DMS79 (cell line): ENCODE data around the gene KCNH1.

Source experiments
- DNase-seq: peaks from one replicate; lab custom pipeline; 2025; lab: John Stamatoyannopoulos, UW

Gene KCNH1

GRCh38 chr1:210754878-210755665 is 378.9 kb downstream of the KCNH1 start:
- DNase-seq = peak; percentile 83

- DNase-seq = no peak
Observed at GRCh38 chr1:210751911-210752310, 382.0 kb downstream of the KCNH1 start.

DNA sequence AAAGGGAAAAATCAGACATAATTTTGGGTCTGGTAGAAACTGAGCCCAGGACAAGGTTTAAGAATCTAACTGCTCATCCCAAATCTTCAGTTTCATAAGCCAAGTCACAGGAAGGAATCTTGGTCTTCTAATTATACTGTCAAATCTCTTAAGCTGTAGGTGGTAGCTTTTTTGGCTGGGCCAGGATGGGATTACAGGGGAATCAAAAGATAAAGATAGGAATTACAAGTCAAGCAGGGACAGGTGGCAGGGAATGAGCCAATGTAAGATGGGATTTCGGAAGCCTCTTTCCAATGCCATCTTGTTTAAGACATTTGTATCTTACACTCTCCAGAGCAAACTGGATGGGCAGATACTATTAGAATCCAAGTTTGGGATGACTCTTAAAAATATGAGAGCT is 383.5 kb downstream of the KCNH1 start:
- DNase-seq = no peak

DNA sequence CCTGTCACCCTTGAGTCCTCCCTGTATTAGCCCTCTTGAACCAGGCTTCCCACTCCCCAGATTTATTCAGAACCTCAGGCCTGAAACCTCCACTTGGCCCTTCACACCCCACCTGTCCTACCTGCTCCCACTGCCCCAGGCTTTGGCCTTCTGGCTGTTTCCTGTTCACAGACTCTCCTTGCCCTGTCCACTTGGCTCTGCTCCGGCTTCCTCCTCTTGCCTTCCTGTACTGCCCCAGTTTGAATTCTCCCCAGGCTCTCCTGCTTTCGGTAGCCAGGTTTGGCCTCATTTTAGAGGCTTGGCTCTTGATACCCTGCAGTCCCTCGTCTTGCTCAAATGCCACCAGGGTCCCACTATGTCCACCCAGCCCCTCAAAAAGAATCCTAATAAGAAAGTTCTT is 385.2 kb downstream of the KCNH1 start:
- no peak for DNase-seq

DNA sequence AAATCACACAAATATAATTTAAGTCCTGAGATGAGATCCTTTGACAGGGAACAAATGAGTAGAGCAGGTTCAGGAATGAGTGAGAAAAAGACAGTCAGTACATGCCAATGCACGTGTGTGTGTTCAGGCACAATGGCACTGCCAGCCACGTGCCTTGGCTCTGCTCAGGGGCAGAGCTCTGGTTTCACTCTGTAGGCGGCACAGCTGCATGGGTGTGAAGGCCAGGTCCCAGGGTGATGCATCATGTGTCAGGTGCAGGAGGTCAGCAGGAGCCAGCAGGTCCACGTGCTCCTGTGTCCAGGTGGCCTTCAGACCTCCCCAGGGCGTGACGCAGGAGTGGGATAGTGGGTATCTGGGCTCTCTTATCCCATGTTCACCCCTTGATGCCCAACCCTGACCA is 386.1 kb downstream of the KCNH1 start:
- no peak for DNase-seq

GRCh38 chr1:210747112-210747511 is 386.8 kb downstream of the KCNH1 start:
- DNase-seq = no peak

DNA sequence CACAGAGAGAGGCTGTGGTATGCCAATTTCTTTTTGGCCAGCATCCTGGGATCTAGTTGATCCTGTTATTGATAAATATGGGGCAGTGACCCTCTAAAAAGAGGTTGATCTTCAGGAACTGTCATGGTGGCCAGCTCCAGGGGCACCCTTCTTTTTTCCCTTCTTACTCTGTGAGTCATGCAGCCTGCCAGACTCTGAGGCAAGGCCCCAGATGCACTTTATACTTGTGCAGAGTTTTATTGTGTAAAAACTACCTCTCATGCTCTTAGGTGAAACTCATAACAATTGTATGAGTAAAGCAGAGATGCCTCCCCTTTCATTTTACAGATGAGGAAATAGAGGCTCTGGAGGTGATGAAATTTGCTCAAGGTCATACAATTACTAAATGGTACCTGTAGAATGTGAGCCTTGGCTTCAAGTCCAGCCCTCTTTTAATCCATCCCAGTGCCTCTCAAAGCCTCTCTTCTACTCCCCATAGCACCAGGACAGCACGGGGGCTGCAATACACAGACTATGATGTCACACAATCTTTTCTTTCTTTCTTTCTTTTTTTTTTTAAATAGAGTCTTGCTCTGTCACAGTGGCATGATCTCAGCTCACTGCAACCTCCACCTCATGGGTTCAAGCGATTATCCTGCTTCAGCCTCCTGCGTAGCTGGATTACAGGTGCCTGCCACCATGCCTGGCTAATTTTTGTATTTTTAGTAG is 387.8 kb downstream of the KCNH1 start:
- DNase-seq = no peak

DNA sequence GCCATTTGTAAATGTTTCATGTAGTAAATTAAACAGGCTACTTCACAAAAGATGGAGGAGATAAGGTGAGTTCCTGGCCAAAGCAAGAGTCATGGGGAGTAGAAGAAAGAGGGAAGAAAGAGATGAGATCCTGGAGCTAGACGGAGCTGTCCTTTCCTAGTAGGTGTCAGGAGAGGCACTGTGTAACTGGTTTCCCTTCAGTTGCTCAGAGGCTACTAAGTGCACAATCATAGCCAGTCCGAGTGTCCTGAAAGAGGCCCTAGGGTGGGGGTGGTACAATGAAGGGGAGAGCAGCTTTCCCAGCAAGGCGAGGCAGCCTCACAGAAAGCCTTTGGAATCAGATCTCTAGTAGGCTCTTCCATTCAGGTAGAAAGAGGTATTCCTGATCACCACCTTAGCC is 390.9 kb downstream of the KCNH1 start:
- no peak for DNase-seq

DNA sequence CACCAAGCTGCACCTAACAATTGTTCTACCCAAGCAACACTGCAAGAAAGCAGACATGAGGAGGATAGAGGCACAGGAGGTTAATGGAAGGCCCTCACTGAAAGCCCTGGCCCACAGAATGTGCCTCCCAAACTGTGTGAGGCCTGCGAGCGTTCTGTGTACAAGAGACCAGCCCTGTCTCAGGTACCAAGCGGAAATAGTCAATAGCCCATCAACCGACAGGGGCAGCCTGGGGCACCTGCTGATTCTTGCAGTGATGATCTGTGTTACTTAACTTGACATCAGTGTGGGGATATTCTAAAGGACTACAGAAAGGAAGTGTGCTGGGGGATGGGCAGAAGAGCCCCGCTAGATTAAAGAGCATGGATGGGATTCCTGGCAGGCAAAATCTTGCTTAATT is 392.4 kb downstream of the KCNH1 start:
- no peak for DNase-seq

DNA sequence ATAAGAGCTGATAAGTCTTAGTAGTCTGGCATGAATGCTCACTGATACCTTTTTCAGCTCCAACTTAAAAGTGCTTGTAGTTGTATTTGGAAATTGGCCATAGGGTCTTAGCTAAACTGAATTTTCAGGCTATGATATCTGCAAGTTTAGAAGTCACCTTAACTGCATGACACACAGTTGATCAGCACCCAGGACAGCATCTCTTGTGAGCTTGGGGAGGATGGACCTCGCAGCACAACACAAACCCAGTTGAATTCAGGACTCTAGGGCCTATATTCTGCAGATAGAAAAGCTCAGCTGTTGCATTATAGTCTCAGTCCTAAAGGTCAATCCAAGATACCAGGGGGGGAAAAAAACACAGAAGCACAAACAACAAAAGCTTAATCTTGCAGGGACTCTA is 394.3 kb downstream of the KCNH1 start:
- DNase-seq = no peak

DNA sequence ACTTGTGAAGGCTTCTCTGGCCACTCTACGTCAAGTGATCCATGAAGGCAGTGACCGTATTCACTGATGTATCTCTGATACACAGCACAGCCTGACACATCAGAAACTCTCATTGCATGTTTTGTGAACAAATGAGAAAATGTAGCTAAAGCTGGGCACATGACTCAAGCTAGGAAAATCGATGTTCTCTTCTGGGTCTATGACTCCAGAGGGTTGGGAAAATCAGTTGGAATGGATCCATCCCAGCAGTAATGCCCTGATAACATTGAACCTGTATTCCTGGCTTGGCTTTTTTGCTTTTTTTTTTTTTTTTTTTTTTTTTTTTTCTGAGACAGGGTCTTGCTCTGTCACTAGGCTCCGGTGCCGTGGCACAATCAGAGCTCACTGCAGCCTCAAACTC is 395.7 kb downstream of the KCNH1 start:
- DNase-seq = no peak

DNA sequence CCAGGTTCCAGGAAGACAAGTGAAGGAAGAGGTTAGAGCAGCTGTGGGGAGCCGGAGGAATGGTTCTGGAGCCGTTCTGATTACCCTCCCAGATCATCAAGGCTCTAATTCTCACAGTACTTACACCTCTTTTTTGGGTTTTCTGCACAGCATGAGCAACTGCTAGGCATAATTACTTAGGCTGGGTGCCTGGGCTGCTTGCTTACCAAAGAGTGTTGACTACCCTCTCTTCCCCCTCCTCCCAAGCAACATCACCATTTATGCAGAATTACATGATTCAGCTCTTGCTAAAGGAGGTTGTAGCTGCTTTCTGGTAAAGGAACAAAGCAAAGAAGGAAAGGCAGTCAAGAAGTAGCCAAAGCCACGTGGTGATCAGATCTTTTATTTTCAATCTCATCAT is 397.2 kb downstream of the KCNH1 start:
- no peak for DNase-seq

DNA sequence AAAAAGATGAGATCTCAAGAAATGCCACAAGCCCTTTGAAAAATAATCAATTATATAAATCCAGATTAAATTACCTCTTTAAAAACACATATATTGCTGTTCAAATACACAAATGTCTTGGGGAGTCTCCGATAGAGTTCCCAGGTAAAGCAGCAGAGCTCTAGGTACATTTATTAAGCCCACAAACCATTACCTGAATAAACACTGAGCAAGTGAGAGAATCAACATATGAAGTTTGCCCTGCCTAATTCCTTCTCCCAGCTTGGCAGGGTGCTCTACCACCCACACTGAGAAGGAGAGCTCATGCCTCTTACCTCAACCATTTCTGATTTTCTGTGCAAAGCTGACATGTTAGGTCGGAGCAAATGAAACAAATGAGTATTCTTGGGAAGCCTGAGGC is 402.4 kb downstream of the KCNH1 start:
- DNase-seq = no peak

- no peak for DNase-seq
Observed at GRCh38 chr1:210731193-210731592, 402.8 kb downstream of the KCNH1 start.

DNA sequence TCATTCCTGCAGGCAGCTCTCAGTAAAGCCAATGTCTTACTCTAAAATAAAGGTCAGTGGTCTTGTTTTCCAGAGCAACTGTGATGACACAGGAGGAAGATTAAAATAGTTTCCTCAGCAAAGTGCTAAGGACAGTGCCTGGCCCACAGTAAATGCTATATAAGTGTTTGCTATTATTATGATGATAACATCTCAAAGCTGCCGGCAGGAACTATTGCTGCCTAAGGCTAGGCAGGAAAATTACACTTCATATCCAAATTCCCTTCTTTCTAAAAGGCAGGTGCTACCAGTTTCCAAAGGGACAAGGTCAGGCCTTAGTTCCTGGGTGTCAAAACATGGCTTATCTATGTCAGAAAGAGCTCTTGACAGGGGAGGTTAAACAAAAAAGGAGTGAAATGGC is 403.9 kb downstream of the KCNH1 start:
- DNase-seq = no peak

- no peak for DNase-seq
Observed at GRCh38 chr1:210728437-210729149, 405.4 kb downstream of the KCNH1 start.

GRCh38 chr1:210727709-210728108 is 406.2 kb downstream of the KCNH1 start:
- no peak for DNase-seq

- no peak for DNase-seq
Observed at GRCh38 chr1:210726621-210727020, 407.3 kb downstream of the KCNH1 start.

DNA sequence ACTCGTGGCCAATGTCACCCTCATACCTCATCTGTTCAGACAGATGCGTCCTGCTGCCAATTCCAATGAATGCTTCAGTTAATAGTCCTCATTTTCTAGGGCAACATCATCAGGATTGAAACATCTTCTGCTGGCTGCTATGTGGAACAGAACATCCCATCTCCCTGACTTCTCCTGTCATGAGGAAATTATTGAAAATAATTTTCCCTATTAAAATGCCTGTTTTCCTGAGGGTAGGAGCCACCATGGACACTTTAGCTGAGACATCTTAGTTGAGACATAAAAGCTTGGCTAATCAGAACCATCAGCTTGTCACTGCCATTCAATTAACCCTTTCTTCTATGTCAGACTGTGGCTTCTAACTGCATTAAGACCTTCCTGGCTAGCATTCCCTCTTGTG is 409.2 kb downstream of the KCNH1 start:
- no peak for DNase-seq

DNA sequence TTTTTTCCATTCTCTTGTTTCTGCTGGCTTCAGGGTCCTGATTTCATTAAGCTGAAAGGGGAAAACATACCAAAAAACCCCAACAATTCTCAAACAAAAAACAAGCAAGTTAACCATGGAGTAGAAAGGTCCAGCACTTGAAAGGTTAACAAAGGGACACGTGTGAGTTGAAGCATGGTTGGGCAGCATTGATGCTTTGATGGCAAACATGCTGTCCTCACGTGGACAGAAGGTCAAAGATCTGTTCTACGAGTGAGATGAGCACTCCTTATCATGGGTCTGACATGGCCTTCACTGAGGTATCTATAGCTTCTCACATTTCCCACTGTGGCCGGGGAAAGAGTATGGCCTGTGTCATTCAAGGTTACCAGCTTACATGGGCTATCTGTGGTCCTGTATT is 410.3 kb downstream of the KCNH1 start:
- DNase-seq = no peak

- no peak for DNase-seq
Observed at GRCh38 chr1:210722410-210723081, 411.4 kb downstream of the KCNH1 start.

GRCh38 chr1:210715072-210715471 is 418.9 kb downstream of the KCNH1 start:
- DNase-seq = no peak
